WTC11 (cell line): ENCODE results near the gene RBM7. TPM values are rescaled to one million over a fixed set of nuclear protein-coding genes. Genes with fewer than 3 reads are reported as not detected.
A peak's percentile ranks its signal among the peaks of the same experiment; 100 is the strongest.

Experiments
- CREB1 ChIP-seq: sonication (generic); formaldehyde crosslinking; IDR thresholded peaks from 2 replicates; pipeline ENCODE4 v1.8.0; 2023; ENCODE audit warnings: mild to moderate bottlenecking, missing genetic modification reagents
- ESRRA ChIP-seq: sonication (generic); formaldehyde crosslinking; IDR thresholded peaks from 2 replicates; pipeline ENCODE4 v1.8.1; 2022; ENCODE audit warnings: mild to moderate bottlenecking, missing genetic modification reagents, borderline replicate concordance
- FOXP1 ChIP-seq: sonication (generic); formaldehyde crosslinking; IDR thresholded peaks from 2 replicates; pipeline ENCODE4 v1.8.0; 2022; ENCODE audit warnings: missing genetic modification reagents, mild to moderate bottlenecking, moderate library complexity, borderline replicate concordance
- JUN ChIP-seq: sonication (generic); formaldehyde crosslinking; IDR thresholded peaks from 2 replicates; pipeline ENCODE4 v1.8.0; 2023; ENCODE audit warnings: mild to moderate bottlenecking, missing genetic modification reagents
- MYBL2 ChIP-seq: sonication (generic); formaldehyde crosslinking; IDR thresholded peaks from 2 replicates; pipeline ENCODE4 v1.8.1; 2023; ENCODE audit warnings: mild to moderate bottlenecking, moderate library complexity, missing genetic modification reagents
- NR1H2 ChIP-seq: sonication (generic); formaldehyde crosslinking; IDR thresholded peaks from 2 replicates; pipeline ENCODE4 v1.9.0; 2021; ENCODE audit warnings: mild to moderate bottlenecking, moderate library complexity, missing genetic modification reagents
- NR2C2 ChIP-seq: sonication (generic); formaldehyde crosslinking; IDR thresholded peaks from 2 replicates; pipeline ENCODE4 v1.8.0; 2022; ENCODE audit warnings: mild to moderate bottlenecking, missing genetic modification reagents
- NR3C1 ChIP-seq: sonication (generic); formaldehyde crosslinking; conservative IDR thresholded peaks from 2 replicates; pipeline ENCODE4 v1.8.1; 2023; ENCODE audit warnings: low read depth, mild to moderate bottlenecking, missing genetic modification reagents
- SMAD3 ChIP-seq: sonication (generic); formaldehyde crosslinking; IDR thresholded peaks from 2 replicates; pipeline ENCODE4 v1.8.0; 2022; ENCODE audit warnings: missing genetic modification reagents, mild to moderate bottlenecking, borderline replicate concordance
- SP1 ChIP-seq: sonication (generic); formaldehyde crosslinking; conservative IDR thresholded peaks from 2 replicates; pipeline ENCODE4 v1.8.1; 2022; ENCODE audit warnings: missing genetic modification reagents
- ZBTB21 ChIP-seq: sonication (generic); formaldehyde crosslinking; IDR thresholded peaks from 2 replicates; pipeline ENCODE4 v1.8.1; 2023; ENCODE audit warnings: mild to moderate bottlenecking, missing genetic modification reagents, borderline replicate concordance
- ZNF121 ChIP-seq: sonication (generic); formaldehyde crosslinking; IDR thresholded peaks from 2 replicates; pipeline ENCODE4 v1.8.0; 2023; ENCODE audit warnings: missing genetic modification reagents
- total RNA-seq: library from RNA; stranded (reverse); gene quantifications from 3 replicates; pipeline ENCODE4 v1.2.3, GENCODE V29; 2021
- TF ChIP-seq, protein P1 (sequence below): sonication (generic); formaldehyde crosslinking; IDR thresholded peaks from 2 replicates; pipeline ENCODE4 v1.8.0; 2022; ENCODE audit warnings: mild to moderate bottlenecking, missing genetic modification reagents
- TF ChIP-seq, protein P2 (sequence below): sonication (generic); formaldehyde crosslinking; IDR thresholded peaks from 2 replicates; pipeline ENCODE4 v1.8.1; 2023; ENCODE audit warnings: mild to moderate bottlenecking, missing genetic modification reagents
- TF ChIP-seq, protein P3 (sequence below): fragments of 250-450 bp; sonication (Bioruptor Pico); IDR thresholded peaks from 2 replicates; pipeline ENCODE4 v1.9.0; 2021; ENCODE audit warnings: moderate library complexity, mild to moderate bottlenecking, inconsistent platforms, borderline replicate concordance
- TF ChIP-seq, protein P4 (sequence below): fragments of 250-450 bp; sonication (Bioruptor Pico); IDR thresholded peaks from 2 replicates; pipeline ENCODE4 v1.9.0; 2021; ENCODE audit warnings: mild to moderate bottlenecking
- TF ChIP-seq, protein P5 (sequence below): sonication (generic); formaldehyde crosslinking; IDR thresholded peaks from 2 replicates; pipeline ENCODE4 v1.8.1; 2022; ENCODE audit warnings: low read depth, missing genetic modification reagents, borderline replicate concordance
- TF ChIP-seq, protein P6 (sequence below): sonication (generic); formaldehyde crosslinking; IDR thresholded peaks from 2 replicates; pipeline ENCODE4 v1.8.0; 2022; ENCODE audit warnings: mild to moderate bottlenecking, missing genetic modification reagents
- TF ChIP-seq, protein P7 (sequence below): sonication (generic); formaldehyde crosslinking; IDR thresholded peaks from 2 replicates; pipeline ENCODE4 v1.8.1; 2022; ENCODE audit warnings: low read depth, mild to moderate bottlenecking, moderate library complexity, missing genetic modification reagents, borderline replicate concordance
- TF ChIP-seq, protein P8 (sequence below): sonication (generic); formaldehyde crosslinking; IDR thresholded peaks from 2 replicates; pipeline ENCODE4 v1.8.1; 2023; ENCODE audit warnings: mild to moderate bottlenecking, missing genetic modification reagents, moderate library complexity

Gene RBM7
- total RNA-seq, 1 experiment from 2014 or later = 38.1 TPM

DNA sequence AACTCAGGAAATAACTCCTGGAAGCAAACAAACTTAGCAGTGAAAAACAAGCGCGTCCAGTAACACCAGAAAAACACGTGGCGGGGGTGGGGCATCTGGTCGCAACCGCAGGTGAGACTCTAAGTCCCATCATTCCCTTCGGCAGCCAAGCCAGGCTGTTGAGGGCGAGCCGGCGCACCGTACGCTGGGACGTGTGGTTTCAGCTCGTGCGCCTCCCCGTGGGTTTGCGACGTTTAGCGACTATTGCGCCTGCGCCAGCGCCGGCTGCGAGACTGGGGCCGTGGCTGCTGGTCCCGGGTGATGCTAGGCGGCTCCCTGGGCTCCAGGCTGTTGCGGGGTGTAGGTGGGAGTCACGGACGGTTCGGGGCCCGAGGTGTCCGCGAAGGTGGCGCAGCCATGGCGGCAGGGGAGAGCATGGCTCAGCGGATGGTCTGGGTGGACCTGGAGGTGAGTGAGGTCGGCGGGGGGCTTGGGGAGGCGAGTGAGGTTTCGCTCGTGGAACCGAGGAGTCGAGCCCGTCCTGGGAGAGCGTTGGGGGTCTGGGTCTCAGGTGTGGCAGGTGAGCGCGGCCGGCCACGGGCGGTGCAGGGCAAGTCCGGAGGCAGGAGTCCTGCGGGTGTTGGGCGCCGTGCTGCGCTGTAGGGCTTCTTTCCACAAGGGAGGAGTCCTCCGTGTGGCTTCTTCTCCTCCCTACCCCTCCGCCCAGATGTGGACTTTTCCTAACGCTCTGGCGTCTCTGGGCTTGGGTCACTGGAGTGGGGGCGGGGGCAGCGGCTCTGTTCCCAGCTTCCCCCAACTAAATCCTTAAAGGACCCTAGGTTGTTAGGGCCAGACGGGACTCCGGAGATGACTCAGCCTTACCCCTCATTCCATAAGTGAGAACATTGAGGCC lies 39.0 kb downstream of the RBM7 start, which contains the start of gene REXO2 (continued):
- TF ChIP-seq ZBTB21 (no peak), ZNF121 (CRISPR knock-in tag) (no peak), CREB1 (CRISPR knock-in tag) (no peak), SP1 (CRISPR knock-in tag) (no peak), ESRRA (CRISPR knock-in tag) (no peak), SMAD3 (no peak), NR3C1 (CRISPR knock-in tag) (no peak), FOXP1 (CRISPR knock-in tag) (peak; percentile 51; the same call in 1 of the 2 replicates), NR1H2 (CRISPR knock-in tag) (no peak), MYBL2 (CRISPR knock-in tag) (no peak), JUN (0 out of 2 replicates have a peak, but pooled peaks have one; percentile 51), NR2C2 (CRISPR knock-in tag) (no peak)
- TF ChIP-seq, protein P1, sequence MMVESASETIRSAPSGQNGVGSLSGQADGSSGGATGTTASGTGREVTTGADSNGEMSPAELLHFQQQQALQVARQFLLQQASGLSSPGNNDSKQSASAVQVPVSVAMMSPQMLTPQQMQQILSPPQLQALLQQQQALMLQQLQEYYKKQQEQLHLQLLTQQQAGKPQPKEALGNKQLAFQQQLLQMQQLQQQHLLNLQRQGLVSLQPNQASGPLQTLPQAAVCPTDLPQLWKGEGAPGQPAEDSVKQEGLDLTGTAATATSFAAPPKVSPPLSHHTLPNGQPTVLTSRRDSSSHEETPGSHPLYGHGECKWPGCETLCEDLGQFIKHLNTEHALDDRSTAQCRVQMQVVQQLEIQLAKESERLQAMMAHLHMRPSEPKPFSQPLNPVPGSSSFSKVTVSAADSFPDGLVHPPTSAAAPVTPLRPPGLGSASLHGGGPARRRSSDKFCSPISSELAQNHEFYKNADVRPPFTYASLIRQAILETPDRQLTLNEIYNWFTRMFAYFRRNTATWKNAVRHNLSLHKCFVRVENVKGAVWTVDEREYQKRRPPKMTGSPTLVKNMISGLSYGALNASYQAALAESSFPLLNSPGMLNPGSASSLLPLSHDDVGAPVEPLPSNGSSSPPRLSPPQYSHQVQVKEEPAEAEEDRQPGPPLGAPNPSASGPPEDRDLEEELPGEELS (CRISPR knock-in tag) = 0 out of 2 replicates have a peak, but pooled peaks have one; percentile 39
- TF ChIP-seq, protein P2, sequence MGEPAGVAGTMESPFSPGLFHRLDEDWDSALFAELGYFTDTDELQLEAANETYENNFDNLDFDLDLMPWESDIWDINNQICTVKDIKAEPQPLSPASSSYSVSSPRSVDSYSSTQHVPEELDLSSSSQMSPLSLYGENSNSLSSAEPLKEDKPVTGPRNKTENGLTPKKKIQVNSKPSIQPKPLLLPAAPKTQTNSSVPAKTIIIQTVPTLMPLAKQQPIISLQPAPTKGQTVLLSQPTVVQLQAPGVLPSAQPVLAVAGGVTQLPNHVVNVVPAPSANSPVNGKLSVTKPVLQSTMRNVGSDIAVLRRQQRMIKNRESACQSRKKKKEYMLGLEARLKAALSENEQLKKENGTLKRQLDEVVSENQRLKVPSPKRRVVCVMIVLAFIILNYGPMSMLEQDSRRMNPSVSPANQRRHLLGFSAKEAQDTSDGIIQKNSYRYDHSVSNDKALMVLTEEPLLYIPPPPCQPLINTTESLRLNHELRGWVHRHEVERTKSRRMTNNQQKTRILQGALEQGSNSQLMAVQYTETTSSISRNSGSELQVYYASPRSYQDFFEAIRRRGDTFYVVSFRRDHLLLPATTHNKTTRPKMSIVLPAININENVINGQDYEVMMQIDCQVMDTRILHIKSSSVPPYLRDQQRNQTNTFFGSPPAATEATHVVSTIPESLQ (CRISPR knock-in tag) = no peak
- TF ChIP-seq, protein P3, sequence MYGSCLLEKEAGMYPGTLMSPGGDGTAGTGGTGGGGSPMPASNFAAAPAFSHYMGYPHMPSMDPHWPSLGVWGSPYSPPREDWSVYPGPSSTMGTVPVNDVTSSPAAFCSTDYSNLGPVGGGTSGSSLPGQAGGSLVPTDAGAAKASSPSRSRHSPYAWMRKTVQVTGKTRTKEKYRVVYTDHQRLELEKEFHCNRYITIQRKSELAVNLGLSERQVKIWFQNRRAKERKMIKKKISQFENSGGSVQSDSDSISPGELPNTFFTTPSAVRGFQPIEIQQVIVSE = no peak
- TF ChIP-seq, protein P4, sequence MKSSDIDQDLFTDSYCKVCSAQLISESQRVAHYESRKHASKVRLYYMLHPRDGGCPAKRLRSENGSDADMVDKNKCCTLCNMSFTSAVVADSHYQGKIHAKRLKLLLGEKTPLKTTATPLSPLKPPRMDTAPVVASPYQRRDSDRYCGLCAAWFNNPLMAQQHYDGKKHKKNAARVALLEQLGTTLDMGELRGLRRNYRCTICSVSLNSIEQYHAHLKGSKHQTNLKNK (CRISPR knock-in tag) = no peak
- TF ChIP-seq, protein P5, sequence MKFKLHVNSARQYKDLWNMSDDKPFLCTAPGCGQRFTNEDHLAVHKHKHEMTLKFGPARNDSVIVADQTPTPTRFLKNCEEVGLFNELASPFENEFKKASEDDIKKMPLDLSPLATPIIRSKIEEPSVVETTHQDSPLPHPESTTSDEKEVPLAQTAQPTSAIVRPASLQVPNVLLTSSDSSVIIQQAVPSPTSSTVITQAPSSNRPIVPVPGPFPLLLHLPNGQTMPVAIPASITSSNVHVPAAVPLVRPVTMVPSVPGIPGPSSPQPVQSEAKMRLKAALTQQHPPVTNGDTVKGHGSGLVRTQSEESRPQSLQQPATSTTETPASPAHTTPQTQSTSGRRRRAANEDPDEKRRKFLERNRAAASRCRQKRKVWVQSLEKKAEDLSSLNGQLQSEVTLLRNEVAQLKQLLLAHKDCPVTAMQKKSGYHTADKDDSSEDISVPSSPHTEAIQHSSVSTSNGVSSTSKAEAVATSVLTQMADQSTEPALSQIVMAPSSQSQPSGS = no peak
- TF ChIP-seq, protein P6, sequence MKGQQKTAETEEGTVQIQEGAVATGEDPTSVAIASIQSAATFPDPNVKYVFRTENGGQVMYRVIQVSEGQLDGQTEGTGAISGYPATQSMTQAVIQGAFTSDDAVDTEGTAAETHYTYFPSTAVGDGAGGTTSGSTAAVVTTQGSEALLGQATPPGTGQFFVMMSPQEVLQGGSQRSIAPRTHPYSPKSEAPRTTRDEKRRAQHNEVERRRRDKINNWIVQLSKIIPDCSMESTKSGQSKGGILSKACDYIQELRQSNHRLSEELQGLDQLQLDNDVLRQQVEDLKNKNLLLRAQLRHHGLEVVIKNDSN = peak; percentile 78
- TF ChIP-seq, protein P7, sequence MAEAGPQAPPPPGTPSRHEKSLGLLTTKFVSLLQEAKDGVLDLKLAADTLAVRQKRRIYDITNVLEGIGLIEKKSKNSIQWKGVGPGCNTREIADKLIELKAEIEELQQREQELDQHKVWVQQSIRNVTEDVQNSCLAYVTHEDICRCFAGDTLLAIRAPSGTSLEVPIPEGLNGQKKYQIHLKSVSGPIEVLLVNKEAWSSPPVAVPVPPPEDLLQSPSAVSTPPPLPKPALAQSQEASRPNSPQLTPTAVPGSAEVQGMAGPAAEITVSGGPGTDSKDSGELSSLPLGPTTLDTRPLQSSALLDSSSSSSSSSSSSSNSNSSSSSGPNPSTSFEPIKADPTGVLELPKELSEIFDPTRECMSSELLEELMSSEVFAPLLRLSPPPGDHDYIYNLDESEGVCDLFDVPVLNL (CRISPR knock-in tag) = no peak
- TF ChIP-seq, protein P8, sequence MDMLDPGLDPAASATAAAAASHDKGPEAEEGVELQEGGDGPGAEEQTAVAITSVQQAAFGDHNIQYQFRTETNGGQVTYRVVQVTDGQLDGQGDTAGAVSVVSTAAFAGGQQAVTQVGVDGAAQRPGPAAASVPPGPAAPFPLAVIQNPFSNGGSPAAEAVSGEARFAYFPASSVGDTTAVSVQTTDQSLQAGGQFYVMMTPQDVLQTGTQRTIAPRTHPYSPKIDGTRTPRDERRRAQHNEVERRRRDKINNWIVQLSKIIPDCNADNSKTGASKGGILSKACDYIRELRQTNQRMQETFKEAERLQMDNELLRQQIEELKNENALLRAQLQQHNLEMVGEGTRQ (CRISPR knock-in tag) = peak; percentile 75
- TF ChIP-seq, all 79 proteins: peak for 14
